22Rv1 (cell line): ENCODE measurements around the gene PLEKHF1.

Source experiments
- ZFX ChIP-seq: fragments of 450-650 bp; IDR thresholded peaks from 2 replicates; pipeline ENCODE4 v1.6.1; 2017; ENCODE audit warnings: antibody characterized with exemption, borderline replicate concordance
- TF ChIP-seq, protein P1 (sequence below): fragments of 450-650 bp; IDR thresholded peaks from 2 replicates; pipeline ENCODE4 v1.5.1; 2017; ENCODE audit warnings: mild to moderate bottlenecking

DNA sequence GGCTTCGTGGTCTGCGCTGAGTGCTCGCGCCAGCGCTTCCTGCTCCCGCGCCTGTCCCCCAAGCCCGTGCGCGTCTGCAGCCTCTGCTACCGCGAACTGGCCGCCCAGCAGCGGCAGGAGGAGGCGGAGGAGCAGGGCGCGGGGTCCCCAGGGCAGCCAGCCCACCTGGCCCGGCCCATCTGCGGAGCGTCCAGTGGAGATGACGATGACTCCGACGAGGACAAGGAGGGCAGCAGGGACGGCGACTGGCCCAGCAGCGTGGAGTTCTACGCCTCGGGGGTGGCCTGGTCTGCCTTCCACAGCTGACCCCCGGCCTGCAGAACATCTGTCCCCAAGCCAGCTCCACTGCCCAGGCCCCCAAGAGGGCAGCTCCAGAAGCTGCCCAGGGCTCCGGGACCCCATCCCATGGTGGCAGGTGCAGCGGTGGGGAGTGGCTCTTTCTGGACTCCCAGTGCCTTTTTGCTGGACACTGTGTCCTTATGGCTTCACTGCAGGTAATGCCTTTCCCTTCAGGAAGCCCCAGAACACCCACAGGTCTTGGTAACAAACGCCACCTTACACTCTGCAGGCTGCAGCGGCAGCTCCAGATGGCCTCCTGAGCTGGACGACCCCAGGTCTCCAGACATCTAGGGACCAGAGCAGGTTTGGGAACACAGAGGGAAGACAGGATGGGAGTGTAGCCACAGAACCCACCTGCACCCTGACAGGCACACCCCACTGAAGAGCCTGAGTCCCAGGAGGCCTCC lies 9.3 kb downstream of the PLEKHF1 start:
- TF ChIP-seq, protein P1, sequence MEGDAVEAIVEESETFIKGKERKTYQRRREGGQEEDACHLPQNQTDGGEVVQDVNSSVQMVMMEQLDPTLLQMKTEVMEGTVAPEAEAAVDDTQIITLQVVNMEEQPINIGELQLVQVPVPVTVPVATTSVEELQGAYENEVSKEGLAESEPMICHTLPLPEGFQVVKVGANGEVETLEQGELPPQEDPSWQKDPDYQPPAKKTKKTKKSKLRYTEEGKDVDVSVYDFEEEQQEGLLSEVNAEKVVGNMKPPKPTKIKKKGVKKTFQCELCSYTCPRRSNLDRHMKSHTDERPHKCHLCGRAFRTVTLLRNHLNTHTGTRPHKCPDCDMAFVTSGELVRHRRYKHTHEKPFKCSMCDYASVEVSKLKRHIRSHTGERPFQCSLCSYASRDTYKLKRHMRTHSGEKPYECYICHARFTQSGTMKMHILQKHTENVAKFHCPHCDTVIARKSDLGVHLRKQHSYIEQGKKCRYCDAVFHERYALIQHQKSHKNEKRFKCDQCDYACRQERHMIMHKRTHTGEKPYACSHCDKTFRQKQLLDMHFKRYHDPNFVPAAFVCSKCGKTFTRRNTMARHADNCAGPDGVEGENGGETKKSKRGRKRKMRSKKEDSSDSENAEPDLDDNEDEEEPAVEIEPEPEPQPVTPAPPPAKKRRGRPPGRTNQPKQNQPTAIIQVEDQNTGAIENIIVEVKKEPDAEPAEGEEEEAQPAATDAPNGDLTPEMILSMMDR = no peak
- no peak for TF ChIP-seq ZFX
